ENCODE data around the gene NCK1. TPM values are rescaled to one million over a fixed set of nuclear protein-coding genes. Genes with fewer than 3 reads are reported as not detected.

Gene NCK1
- total RNA-seq, 1 donor from 2014 or later = 38.3 TPM

GRCh38 chr3:136904746-136905145 lies 42.7 kb downstream of the NCK1 start:
- FAIRE-seq (no peak), DNase-seq (ENCODE audit: low spot score in 2 of 2) (no peak)

GRCh38 chr3:136905549-136905948 lies 43.5 kb downstream of the NCK1 start:
- no peak for FAIRE-seq
- no peak for DNase-seq (ENCODE audit: low spot score in 2 of 2)

- DNase-seq (ENCODE audit: low spot score in 2 of 2) (no peak), FAIRE-seq (no peak)
These were observed 44.7 kb downstream of the NCK1 start for GRCh38 chr3:136906725-136907124.

GRCh38 chr3:136908297-136908696 lies 46.3 kb downstream of the NCK1 start:
- DNase-seq (ENCODE audit: low spot score in 2 of 2) = no peak
- no peak for FAIRE-seq

GRCh38 chr3:136909187-136909586 lies 47.2 kb downstream of the NCK1 start:
- DNase-seq (ENCODE audit: low spot score in 2 of 2) (no peak), FAIRE-seq (no peak)

- FAIRE-seq (no peak), DNase-seq (ENCODE audit: low spot score in 2 of 2) (no peak)
These were observed 48.7 kb downstream of the NCK1 start for GRCh38 chr3:136910697-136911096.

GRCh38 chr3:136913168-136913567 lies 51.2 kb downstream of the NCK1 start:
- FAIRE-seq (no peak), DNase-seq (ENCODE audit: low spot score in 2 of 2) (no peak)

GRCh38 chr3:136914739-136915138 lies 52.7 kb downstream of the NCK1 start:
- no peak for DNase-seq (ENCODE audit: low spot score in 2 of 2)
- FAIRE-seq = no peak

- DNase-seq (ENCODE audit: low spot score in 2 of 2) = no peak
These were observed 54.2 kb downstream of the NCK1 start for GRCh38 chr3:136916223-136916622.

GRCh38 chr3:136919799-136920580 lies 58.0 kb downstream of the NCK1 start:
- DNase-seq (ENCODE audit: low spot score in 2 of 2) = no peak
- FAIRE-seq = no peak

More at GRCh38 chr3:136916223-136916622, 54.2 kb downstream of the NCK1 start:
- no peak for FAIRE-seq

GRCh38 chr3:136920904-136921611 lies 59.0 kb downstream of the NCK1 start:
- no peak for DNase-seq (ENCODE audit: low spot score in 2 of 2)
- no peak for FAIRE-seq

GRCh38 chr3:136925425-136926190 lies 63.6 kb downstream of the NCK1 start:
- FAIRE-seq (no peak), DNase-seq (ENCODE audit: low spot score in 2 of 2) (no peak)

- FAIRE-seq (no peak), DNase-seq (ENCODE audit: low spot score in 2 of 2) (no peak)
These were observed 66.2 kb downstream of the NCK1 start for GRCh38 chr3:136928240-136928639.

- FAIRE-seq (no peak), DNase-seq (ENCODE audit: low spot score in 2 of 2) (peak; percentile 9 to 11)
These were observed 68.1 kb downstream of the NCK1 start for GRCh38 chr3:136929977-136930670.

- no peak for DNase-seq (ENCODE audit: low spot score in 2 of 2)
- FAIRE-seq = no peak
These were observed 69.6 kb downstream of the NCK1 start for GRCh38 chr3:136931606-136932005.

- FAIRE-seq (no peak), DNase-seq (ENCODE audit: low spot score in 2 of 2) (no peak)
These were observed 70.5 kb downstream of the NCK1 start for GRCh38 chr3:136932523-136932922.

GRCh38 chr3:136932978-136933772 lies 71.2 kb downstream of the NCK1 start:
- DNase-seq (ENCODE audit: low spot score in 2 of 2) = no peak
- no peak for FAIRE-seq

- DNase-seq (ENCODE audit: low spot score in 2 of 2) = no peak
- FAIRE-seq = no peak
These were observed 75.2 kb downstream of the NCK1 start for GRCh38 chr3:136937175-136937574.

- FAIRE-seq (no peak), DNase-seq (ENCODE audit: low spot score in 2 of 2) (no peak)
These were observed 75.8 kb downstream of the NCK1 start for GRCh38 chr3:136937851-136938250.

GRCh38 chr3:136938334-136938733 lies 76.3 kb downstream of the NCK1 start:
- FAIRE-seq = no peak
- DNase-seq (ENCODE audit: low spot score in 2 of 2) = no peak

Data from frontal cortex (tissue), 4 donors.